ENCODE data around the gene JCHAIN. TPM values are rescaled to one million over a fixed set of nuclear protein-coding genes. Genes with fewer than 3 reads are reported as not detected.

Gene JCHAIN
- total and polyA plus RNA-seq, 2 of the 13 experiments (the other 11 are each of a cell fraction or from before 2014, with no cell fraction given) = not detected

DNA sequence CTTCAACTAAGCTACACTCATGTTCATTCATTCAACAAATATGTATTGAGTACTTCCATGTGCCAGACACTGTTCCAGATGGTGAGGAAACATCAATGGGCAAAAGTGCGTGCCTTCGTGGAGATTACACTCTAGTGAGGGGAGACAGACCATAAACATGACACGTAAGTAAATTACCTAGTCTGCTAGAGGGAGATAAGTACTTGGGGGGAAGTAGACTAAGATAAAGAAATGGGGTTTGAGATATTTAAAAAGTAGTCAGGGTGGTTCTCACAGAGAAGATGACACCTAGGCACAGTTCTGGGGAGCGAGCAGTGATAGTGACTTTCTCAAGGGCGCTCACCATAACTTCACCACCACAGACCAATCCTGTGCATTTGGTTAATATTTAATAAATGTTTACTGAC lies 11.7 kb downstream of the JCHAIN start (continued):
- TF ChIP-seq NFRKB (IDR thresholded peaks at IDR 0.05) (no peak), NCOA2 (CRISPR knock-in tag; IDR thresholded peaks at IDR 0.05) (no peak), ZSCAN5A (CRISPR knock-in tag; IDR thresholded peaks at IDR 0.05; ENCODE audit: borderline replicate concordance) (no peak), HMG20A (CRISPR knock-in tag; IDR thresholded peaks at IDR 0.05; ENCODE audit: borderline replicate concordance) (no peak), RXRA (CRISPR knock-in tag; IDR thresholded peaks at IDR 0.05) (no peak), ARHGAP35 (CRISPR knock-in tag; IDR thresholded peaks at IDR 0.05; ENCODE audit: borderline replicate concordance) (no peak)
- TF ChIP-seq, protein P1, sequence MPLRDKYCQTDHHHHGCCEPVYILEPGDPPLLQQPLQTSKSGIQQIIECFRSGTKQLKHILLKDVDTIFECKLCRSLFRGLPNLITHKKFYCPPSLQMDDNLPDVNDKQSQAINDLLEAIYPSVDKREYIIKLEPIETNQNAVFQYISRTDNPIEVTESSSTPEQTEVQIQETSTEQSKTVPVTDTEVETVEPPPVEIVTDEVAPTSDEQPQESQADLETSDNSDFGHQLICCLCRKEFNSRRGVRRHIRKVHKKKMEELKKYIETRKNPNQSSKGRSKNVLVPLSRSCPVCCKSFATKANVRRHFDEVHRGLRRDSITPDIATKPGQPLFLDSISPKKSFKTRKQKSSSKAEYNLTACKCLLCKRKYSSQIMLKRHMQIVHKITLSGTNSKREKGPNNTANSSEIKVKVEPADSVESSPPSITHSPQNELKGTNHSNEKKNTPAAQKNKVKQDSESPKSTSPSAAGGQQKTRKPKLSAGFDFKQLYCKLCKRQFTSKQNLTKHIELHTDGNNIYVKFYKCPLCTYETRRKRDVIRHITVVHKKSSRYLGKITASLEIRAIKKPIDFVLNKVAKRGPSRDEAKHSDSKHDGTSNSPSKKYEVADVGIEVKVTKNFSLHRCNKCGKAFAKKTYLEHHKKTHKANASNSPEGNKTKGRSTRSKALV (CRISPR knock-in tag; IDR thresholded peaks at IDR 0.05) = no peak

DNA sequence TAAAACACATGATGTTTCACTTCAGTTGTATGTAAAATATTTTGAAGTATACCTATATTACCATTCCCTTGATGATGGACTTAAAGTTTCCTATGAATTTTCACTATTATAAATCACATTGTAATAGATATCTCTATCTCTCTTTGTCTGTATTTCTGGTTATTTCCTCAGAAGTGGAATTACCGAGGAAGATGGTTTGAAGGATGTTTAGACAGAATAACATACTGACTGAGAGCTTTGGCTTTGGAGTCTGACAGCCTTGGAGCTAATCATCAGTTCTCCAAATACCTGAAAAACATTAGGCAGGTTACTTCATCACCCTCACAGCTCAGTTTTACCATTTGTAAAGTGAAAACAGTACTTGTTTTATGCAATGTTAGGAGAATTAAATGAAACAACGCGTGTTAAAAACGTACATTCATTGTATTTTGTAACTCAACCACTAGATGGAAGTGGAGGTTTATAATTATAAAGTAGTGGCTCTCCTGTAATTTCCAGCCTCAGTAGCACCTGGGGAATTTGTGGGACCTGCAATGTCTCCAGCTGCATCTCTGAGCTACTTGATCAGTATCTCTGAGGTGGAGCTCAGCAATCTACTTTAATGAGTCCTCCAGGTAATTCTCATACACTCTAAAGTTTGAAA lies 14.3 kb downstream of the JCHAIN start:
- in situ Hi-C loops (cut with HindIII; ENCODE audit: extremely low pct_ligation_motif_present, low pct_unique_long_range_greater_than_20kb) (loop anchor here (25.0 kb wide), 2 partner anchors 360 to 1060 kb away; no protein-coding TSS in a partner anchor), intact Hi-C loops (cut with micrococcal nuclease; ENCODE audit: unreplicated experiment) (loop anchor here (1.0 to 10.0 kb wide), 4 partner anchors 35 to 358 kb away; partner anchors contain the start of genes MOB1B and UTP3)
- peak; percentile 18 for FAIRE-seq
- Histone ChIP-seq H2AFZ (ENCODE audit: low read length) (peak overlapping the region; percentile 89), H4K20me1 (ENCODE audit: insufficient read depth, low read length) (no peaks in the 10 kb centered on the region), H3K36me3 (replicated peaks in 1 of 2; ENCODE audit: control insufficient read depth in 1 of 2, insufficient read depth in 2 of 2, low read length in 2 of 2) (no peaks in the 10 kb centered on the region), H3K27ac (ENCODE audit: extremely low read length, insufficient read depth, low read length) (no peak overlapping the region), H3K4me2 (ENCODE audit: low read depth, low read length) (peak overlapping the region; percentile 58), H3K9me3 (ENCODE audit: low read length) (no peaks in the 10 kb centered on the region), H3K79me2 (ENCODE audit: insufficient read depth, low read length) (no peaks in the 10 kb centered on the region), H3K9ac (ENCODE audit: insufficient read depth, low read depth, low read length) (no peak overlapping the region), H3K4me1 (ENCODE audit: insufficient read depth, low read length) (peaks cover 7% of the 10 kb centered on the region; the same call in 1 of the 2 replicates), H3K27me3 (ENCODE audit: control insufficient read depth in 1 of 2, insufficient read depth in 2 of 2, low read length in 2 of 2) (peaks cover 0 to 3% of the 10 kb centered on the region in 2 experiments; a peak in 1 of 5 replicates), H3K4me3 (replicated peaks in 1 of 3; ENCODE audit: insufficient read depth in 1 of 3, low read depth in 2 of 3, low read length in 3 of 3) (no peak overlapping the region; a peak in 1 of 6 replicates)
- WGBS (ENCODE audit: low lambda C conversion rate) = 2% methylated on average over 4 of the region's 4 CpGs
- ChIA-PET CTCF (ENCODE audit: low intra/inter-chr PET ratio, low total read pairs) (interaction anchor here (0.7 to 2.2 kb wide), 4 partner anchors 36 to 1062 kb away, joined by 3 to 9 read pairs (median 6); partner anchors contain the start of gene UTP3), POLR2A (no interaction called here)
- peak; percentile 79 for ATAC-seq
- peak; percentile 27 for DNase-seq (ENCODE audit: low spot score)
- BruUV-seq (replicated peaks) = no TSS peak
- TF ChIP-seq KDM1A (CRISPR knock-in tag; IDR thresholded peaks at IDR 0.05) = no peak
- no peak for TF ChIP-seq ATF7 (IDR thresholded peaks at IDR 0.05)
- TF ChIP-seq ATF7 (CRISPR knock-in tag; IDR thresholded peaks at IDR 0.05) = no peak
- TF ChIP-seq STAG1 (CRISPR knock-in tag; IDR thresholded peaks at IDR 0.05) = peak; percentile 83
- TF ChIP-seq ATM (IDR thresholded peaks at IDR 0.05; ENCODE audit: borderline replicate concordance) = no peak
- no peak for TF ChIP-seq ZNF468 (CRISPR knock-in tag; IDR thresholded peaks at IDR 0.05)
- TF ChIP-seq RAD21 (CRISPR knock-in tag; IDR thresholded peaks at IDR 0.05) = peak; percentile 58
- no peak for TF ChIP-seq UBTF (CRISPR knock-in tag; IDR thresholded peaks at IDR 0.05)
- TF ChIP-seq, protein P2, sequence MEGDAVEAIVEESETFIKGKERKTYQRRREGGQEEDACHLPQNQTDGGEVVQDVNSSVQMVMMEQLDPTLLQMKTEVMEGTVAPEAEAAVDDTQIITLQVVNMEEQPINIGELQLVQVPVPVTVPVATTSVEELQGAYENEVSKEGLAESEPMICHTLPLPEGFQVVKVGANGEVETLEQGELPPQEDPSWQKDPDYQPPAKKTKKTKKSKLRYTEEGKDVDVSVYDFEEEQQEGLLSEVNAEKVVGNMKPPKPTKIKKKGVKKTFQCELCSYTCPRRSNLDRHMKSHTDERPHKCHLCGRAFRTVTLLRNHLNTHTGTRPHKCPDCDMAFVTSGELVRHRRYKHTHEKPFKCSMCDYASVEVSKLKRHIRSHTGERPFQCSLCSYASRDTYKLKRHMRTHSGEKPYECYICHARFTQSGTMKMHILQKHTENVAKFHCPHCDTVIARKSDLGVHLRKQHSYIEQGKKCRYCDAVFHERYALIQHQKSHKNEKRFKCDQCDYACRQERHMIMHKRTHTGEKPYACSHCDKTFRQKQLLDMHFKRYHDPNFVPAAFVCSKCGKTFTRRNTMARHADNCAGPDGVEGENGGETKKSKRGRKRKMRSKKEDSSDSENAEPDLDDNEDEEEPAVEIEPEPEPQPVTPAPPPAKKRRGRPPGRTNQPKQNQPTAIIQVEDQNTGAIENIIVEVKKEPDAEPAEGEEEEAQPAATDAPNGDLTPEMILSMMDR (CRISPR knock-in tag; IDR thresholded peaks at IDR 0.05) = peak; percentile 70
- no peak for TF ChIP-seq RBAK (CRISPR knock-in tag; IDR thresholded peaks at IDR 0.05)
